SKM-1 treated with dmso at 0.1 percent for 144 hours (cell line): Measurements from ENCODE around the gene ISX.

Experiments
- DNase-seq: peaks from one replicate; lab custom pipeline; 2025; ENCODE audit not compliant: unreplicated experiment; lab: John Stamatoyannopoulos, UW

ISX gene

DNA sequence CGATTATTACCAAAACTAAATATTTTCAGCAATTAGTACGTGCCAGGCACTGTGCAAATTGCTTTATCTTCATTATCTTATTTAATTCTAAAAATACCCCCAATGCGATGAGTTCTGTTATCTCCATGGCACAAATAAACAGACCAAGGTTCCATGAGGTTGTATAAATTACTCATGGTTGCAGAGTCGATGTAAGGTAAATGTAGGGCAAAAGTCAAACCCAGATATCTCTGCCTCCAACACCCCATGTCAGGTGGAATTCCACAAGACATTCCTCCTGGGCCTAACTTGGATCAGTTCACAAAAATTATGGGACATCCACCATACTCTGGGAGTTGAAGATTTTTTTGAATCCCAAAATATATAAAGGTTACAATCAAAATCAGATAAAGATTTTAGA is 43.7 kb downstream of the ISX start:
- no peak for DNase-seq

DNA sequence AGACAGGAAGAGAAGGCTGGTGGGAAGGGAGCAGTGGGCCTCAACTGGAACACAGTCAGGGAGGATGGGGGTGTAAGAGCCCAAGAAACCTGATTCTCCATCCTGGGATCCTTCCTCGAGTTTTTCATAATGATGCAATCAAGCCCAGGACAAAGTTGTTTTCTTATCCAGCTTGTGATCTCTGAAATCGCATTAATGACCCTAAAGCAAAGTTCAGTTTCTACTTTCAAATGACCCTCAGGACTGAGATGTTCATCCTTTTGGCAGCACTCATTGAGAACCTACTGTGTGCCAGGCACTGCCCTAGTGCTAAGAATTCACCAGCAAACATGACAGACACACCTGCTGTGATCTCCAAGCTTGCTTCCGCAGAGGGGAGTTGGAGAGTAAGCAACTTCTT is 45.3 kb downstream of the ISX start:
- DNase-seq, result no peak

DNA sequence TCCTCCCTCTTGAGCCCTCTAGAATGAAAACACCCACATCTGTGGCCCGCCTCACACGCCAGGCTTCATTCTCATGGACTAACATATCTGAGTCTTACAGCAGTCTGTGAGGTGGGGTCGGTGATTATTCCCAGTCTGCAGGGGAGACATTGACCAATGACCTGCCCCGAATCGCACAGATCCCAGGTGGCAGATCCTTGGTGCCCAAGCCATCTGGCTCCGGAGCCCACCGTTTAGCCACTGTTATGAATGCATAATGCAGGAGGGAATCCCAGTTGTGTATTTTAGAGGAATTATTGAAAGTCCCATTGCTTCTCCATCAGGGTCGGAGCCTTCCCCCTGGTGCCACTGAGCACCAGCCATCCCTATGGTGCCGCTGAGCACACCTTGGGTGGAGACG is 47.4 kb downstream of the ISX start:
- DNase-seq, result no peak

DNA sequence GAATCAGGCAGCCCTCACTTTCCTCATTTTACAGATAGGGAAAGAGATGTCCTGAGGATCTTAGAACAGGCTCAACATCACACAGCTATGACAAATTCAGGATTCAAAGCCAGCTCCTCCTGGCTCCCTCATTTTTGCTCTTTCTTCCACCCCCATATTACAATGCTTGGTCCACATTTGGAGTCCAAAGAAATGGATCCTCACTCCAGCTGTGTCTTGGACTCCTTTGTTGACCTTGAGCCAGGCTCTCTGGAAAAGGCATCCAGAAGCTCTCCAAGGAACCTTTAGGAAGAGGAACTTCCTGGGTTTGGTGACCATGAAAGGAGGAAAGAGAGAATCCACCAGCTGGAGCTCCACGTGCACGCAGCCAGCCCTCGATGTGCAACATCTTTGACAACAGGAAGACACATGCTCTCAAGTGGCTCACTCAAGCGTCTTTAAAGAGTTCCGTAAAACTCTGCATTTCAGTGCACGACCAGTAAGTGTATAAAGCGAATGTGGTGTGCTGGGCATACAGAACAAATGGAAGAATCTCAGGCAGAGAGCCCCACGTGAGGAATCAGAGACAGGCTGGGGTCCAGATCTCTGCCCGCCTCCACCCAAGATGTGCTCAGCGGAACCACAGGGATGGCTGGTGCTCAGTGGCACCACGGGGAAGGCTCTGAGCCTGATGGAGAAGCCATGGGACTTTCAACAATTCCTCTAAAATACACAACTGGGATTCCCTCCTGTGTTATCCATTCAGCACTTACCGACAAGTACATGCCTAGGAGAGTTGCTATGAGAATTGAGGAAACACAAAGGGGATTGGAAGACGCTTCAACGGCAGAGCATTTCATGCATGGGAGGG is 48.4 kb downstream of the ISX start:
- DNase-seq, result no peak

DNA sequence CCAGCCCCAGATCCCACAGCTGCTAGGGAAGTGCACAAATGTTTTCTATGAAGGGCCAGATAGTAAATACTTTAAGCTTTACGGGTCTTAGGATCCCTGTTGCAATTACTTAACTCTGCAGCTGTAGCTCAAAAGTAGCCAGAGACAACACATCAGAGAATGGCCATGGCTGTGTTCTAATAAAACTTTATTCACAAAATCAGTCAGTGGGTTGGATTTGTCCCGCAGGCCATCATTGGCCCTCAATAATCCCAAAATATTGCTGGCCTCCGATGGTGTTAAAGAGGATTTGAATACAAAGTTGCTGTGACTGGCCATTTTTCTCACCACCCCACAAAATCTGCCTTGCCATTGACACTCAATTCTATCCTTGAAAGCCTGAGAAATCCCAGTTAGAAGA is 49.6 kb downstream of the ISX start:
- no peak for DNase-seq

DNA sequence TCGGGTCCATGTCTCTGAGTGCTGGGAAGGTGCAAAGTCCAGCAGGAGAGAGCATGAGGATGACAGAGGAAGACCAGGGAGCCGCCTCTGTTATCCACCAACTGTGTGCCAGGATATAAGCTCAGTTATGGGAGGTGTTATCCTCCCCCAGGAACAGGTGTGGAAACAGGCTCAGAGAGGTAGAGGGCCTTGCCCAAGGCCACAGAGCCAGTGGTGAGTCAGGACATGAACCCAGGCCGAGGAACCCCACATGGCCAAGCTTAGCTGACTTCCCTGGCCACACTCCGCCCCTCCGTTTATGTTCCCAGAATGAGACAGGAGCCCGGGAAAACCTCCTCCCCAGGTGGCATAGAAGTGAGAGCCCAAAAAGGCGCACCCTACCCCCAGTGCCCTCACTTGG is 50.3 kb downstream of the ISX start:
- no peak for DNase-seq

DNA sequence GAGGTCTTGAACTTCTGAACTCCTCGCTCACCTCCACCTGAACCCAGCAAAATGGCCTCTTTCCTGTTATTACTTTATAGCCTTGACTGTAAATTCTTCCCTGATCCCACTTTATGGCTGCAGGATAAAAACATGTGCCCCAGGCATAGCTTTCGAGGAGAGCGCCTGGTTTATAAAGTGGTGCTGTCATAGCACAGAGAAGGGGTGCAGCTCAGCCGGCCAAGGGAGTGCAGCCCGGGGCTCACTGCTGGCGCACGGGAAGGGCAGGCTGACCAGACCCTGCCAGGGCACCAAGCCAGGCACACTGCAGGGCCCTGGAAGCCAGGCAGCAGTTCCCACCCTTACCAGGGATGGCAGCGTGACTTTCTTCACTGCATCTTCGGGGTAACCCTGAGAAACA is 50.9 kb downstream of the ISX start:
- no peak for DNase-seq

DNA sequence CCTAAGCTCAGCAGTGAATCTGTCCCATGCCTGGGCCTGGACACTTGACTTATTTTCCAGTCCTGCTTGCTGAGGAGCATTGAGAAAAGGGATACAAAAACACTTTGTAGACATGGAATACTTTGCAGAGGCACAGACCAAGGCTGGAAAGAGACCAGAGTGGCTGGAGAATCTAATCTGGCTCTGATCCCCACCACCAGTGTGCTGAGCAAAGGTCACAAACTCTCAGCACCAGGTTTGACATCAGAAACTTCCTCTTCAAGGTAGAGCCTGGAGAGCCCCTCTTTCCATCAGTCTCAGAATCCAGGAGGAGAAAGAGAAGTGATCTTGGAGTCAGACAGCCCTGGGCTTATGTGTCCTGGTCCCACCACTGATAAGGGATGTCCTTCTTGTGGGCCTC is 53.5 kb downstream of the ISX start:
- DNase-seq, result no peak

DNA sequence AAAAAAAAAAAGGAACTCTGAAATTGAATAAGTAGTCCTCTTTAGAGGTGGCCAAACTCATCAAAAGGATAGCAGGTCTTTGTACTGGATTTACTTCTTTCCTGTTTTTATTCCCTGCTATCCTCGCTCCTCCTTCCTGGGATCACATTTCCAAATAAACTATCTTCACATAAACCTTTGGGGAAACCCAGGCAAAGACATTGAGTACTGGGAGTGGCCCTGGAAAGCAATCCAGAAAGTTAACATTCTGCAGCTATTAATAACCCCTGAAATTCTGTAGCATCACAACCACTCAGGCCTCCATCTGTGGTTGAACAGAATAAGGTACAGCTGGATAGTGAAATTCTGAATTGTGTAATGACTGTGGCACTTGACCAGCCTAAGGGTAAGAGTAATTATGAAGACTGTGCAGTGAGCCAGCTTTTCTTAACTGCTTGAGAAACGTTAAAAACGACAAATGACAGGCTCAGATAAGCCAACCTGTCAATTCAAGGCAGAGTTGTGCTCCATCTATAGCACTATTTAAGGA is 58.8 kb downstream of the ISX start:
- DNase-seq, result no peak

DNA sequence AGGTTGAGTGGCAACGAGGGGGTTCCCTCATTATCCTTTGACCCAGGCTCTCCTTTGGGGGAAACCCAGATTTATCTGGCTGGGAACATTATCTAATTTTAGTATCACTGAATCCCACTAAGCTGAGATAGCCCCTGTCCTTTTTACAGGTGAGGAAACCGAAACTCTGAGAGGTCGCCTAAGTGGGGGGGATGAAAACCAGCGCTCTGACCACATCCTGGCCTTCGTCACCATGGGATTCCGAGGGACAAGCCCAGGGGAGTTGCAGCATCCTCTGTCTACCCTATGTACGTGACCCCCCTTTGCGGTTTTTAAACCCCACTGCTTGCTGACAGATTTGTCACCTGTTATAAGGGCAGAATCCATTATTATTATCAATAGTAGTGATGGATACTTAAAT is 61.0 kb downstream of the ISX start:
- DNase-seq, result no peak

DNA sequence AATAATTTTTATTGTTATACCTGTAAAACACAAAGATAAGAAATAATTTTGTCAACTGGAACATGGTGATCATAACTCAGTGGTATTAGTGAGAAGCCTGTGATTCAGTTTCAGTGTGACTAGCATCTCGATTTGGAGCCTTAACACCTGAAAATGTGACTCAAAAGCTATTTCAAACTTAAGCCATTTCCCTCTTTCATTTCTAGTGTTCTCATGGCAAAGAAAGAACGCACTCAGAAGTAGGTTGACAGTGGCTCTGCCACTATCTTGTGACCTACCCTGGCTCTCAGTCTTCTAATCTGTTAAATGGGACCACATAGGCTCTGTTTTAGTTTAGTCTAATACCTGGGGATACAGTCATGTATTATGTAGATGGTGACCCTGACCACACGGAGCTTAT is 62.7 kb downstream of the ISX start:
- no peak for DNase-seq

DNA sequence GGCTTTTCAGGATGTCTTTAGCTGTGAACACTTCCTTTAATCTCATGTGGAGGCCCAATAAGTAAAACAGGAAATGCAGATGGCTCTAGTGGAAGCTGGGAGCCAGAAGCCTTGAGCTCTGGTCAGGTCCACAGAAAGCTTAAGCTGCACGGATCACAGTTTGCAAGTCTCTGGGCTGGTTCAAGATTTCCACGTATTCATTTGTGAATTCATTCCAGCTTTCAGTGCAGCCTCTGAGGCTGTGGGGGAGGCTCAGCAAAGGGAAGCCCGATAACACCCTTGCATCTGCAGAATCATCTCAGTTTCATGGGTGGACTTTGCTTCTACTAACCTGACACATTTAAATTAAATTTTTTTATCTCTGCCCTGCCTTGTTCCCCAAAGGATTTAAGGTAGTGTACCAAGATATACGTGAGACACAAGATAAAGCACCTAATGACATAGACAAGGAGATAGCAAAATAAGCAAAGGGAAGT is 65.6 kb downstream of the ISX start:
- DNase-seq, result no peak

DNA sequence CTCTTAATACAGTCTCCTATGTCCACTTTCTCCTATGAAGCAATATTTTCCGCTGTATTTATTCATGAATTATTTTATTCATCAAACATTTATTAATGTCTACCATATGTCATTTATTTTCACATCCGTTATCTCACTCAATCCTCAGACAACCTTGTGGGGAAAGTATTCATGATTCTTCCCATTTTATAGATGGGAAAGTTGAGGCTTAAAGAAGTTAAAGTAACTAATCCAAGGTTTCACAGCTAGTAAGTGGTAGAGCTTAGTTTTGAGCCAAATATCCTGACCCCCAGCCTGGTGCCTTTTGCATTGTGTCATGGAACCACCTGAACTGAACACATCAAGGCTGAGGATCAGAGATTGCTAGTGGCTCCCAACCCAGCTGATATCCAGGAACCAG is 66.6 kb downstream of the ISX start:
- no peak for DNase-seq

DNA sequence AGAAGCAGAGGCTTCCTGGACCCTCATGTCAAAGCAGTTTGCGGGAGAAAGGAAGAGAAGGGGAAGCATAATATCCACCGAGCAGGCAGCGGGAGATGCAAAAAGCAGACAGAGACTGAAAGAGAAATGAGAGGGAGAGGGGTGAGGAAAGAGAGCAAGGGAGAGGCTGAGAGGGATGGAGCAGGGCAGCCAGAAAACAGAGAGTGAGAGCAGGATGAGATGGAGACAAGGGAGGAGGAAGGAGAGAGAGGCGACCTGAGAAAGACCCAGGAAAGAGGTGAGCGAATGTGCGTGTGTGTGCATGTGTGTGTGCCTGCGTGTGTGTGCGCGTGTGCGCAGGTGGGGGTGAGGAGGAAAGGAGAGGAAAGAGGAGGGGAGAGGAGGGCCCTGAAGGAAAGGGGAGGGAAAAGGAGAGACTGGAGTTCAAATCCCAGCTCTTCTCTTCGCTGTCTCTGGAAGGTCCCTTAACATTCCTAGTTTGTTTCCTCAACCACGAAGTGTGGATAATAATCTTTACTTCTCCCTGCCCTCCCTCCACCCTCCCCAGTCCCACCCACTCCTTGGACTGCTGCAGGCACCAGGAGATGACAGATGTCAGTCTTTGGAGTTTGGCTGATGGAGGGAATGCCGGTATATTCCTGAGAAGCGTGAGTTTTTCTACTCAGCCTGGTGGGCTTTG is 67.9 kb downstream of the ISX start:
- no peak for DNase-seq

DNA sequence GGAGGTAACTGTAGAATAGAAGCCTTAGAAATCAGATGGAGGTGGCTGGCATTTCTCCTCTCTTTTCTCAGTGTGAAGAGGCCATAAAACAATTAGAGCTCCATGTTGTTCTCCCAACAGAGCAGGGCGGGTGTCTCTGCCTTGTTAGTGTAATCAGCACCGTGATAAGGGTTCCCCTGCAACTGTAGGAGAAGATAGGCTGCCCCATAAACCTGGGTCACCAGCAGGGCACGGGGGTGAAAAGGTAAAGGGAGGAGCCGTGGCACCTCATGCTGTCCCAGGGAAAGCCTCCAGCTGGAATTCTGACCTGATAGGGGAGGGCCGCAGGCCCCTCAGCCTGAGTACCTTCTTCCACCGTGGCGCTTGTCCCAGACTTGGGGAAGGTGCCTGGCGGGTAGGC is 68.7 kb downstream of the ISX start:
- no peak for DNase-seq

DNA sequence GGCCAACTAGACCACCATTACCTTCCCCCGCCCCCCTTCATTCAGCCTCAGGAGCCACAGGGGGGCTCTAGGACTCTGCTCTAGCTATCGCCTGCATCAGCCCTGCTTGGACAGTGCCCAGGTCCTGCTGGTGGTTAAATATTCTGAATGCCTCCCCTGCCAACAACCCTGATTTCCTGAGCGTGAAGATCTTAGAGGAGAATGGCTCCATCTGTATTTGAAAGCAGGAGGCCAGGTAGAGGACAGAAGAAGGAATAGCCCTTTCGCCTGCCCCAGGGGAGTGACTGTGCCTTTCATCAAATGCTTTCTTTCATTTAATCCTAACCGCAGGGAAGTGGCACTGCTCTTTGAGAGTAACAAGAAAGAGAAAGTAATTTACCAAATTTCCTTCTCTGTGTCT is 69.2 kb downstream of the ISX start:
- no peak for DNase-seq
